Heart right ventricle (tissue), 16 donors: ENCODE measurements around the gene MROH8. TPM values are rescaled to one million over a fixed set of nuclear protein-coding genes. Genes with fewer than 3 reads are reported as not detected.
A peak's percentile ranks its signal among the peaks of the same experiment; 100 is the strongest.
"Not testable (repeated sequence)": the region's sequence is repeated elsewhere in the genome, so short reads cannot be mapped to it uniquely, and the experiment has no call there.

ENCODE experiments used
- ATAC-seq, 8 donors: fragments of 200-7000 bp; cut with Tn5 transposase; one replicate each; pipeline ENCODE4 v1.9.1; 2020; ENCODE audit warnings: mild to moderate bottlenecking in 8 of 8, moderate library complexity in 8 of 8, moderate number of reproducible peaks in 1 of 8
- DNase-seq, 2 donors: peaks; one replicate each; pipeline ENCODE4 v3.0.0-alpha.2; 2020
- H3K27ac ChIP-seq, 10 donors: fragments of 200-600 bp; sonication (generic) in 2 of 10; one replicate each; pipeline versions ENCODE4 v1.5.0 to v1.8.0; 2020 to 2022; ENCODE audit warnings: mild to moderate bottlenecking in 3 of 10
- H3K27me3 ChIP-seq, 7 donors: fragments of 200-600 bp; one replicate each; pipeline ENCODE4 v1.8.0; 2021 to 2022; ENCODE audit warnings: mild to moderate bottlenecking in 2 of 7
- H3K36me3 ChIP-seq, 9 donors: fragments of 200-600 bp; sonication (generic) in 1 of 9; one replicate each; pipeline versions ENCODE4 v1.5.0 to v1.8.0; 2020 to 2022; ENCODE audit warnings: mild to moderate bottlenecking in 2 of 9
- H3K4me1 ChIP-seq, 9 donors: fragments of 200-600 bp; sonication (generic) in 1 of 9; one replicate each; pipeline versions ENCODE4 v1.5.0 to v1.8.0; 2020 to 2022; ENCODE audit warnings: mild to moderate bottlenecking in 4 of 9
- H3K4me3 ChIP-seq, 10 donors: fragments of 200-600 bp; sonication (generic) in 2 of 10; one replicate each; pipeline versions ENCODE4 v1.5.0 to v1.8.0; 2020 to 2022; ENCODE audit warnings: mild to moderate bottlenecking in 7 of 10, moderate library complexity in 2 of 10
- H3K9me3 ChIP-seq, 11 donors: fragments of 200-600 bp in 10 of 11; sonication (generic) in 2 of 11; one replicate each; pipeline versions ENCODE4 v1.5.0 to v1.8.0; 2013 to 2022; ENCODE audit warnings: mild to moderate bottlenecking in 2 of 11, control low read depth in 1 of 11, moderate library complexity in 1 of 11
- CTCF ChIP-seq, 9 donors: fragments of 200-600 bp; sonication (generic) in 2 of 9; IDR thresholded peaks; one replicate each; pipeline versions ENCODE4 v1.5.0 to v1.8.0; 2021 to 2022; ENCODE audit warnings: antibody characterized with exemption in 9 of 9, mild to moderate bottlenecking in 5 of 9, moderate library complexity in 1 of 9
- WGBS, 2 donors: extraction: QIAGEN DNeasy Blood & Tissue Kit; methylation state at CpG; one replicate each; pipeline ENCODE4 v1.1.7; 2013; ENCODE audit warnings: inconsistent platforms in 1 of 2; 5-methylcytosine and 5-hydroxymethylcytosine counted together
- intact Hi-C, 10 donors: fragments of 100-400 bp; cut with DNase I; formaldehyde crosslinking; loops; one replicate each; pipeline versions ENCODE4 v1.11.1 to v1.14.2; 2022
- polyA plus RNA-seq, 2 donors: library from polyadenylated mRNA; stranded (reverse); fragments of 200-250 nt; gene quantifications; one replicate each; pipeline ENCODE4 v1.2.3, GENCODE V29; 2013
- total RNA-seq, 10 donors: library from RNA; stranded (reverse); fragmentation: NEBNext Ultra II Directional in 3 of 10; extraction: Animal tissue kit (Norgen Biotek cat#: 25700) in 3 of 10; gene quantifications; one replicate each; pipeline versions ENCODE4 v1.2.1 to v1.2.4, GENCODE V29; 2021 to 2023
- donor health status: Arrhythmogenic right ventricular cardiomyopathy.
- donor health status: ischemic (EF 13 %, LVEDD 7.1; RV severe dilation, severe dysfunction).
- donor health status: healthy with polysubstance abuse.
- donor health status: DM: no; HTN: yes; CAD: no.
- donor health status: DM: no; HTN: no; CAD: no.
- donor health status: ischemic (EF 25% LVEDD 6.9; RV normal size, moderate dysfunction).
- donor health status: ischemic (EF 25% LVEDD 5.7; RV mildly dilated, moderate dysfunction).
- donor health status: healthy.
- donor health status: DM: yes; HTN: yes; CAD: no.
- donor health status: Ischemic cardiomyopathy.
- donor health status: ischemic (EF 35%, LVEDD 5.7; RV mildly dilated, moderate dysfunction).
- donor health status: nonischemic (EF 11% LVEDD 7.7; RV severe dilation, severe dysfunction).
- donor health status: DM: yes; HTN: yes; CAD: no.
- donor health status: PGD.
- donor health status: ischemic (EF 29% LVEDD 5.4; RV normal size, mild dysfunction).
- donor health status: nonischemic (EF 23%, LVEDD 6.1; RV moderate dilation, normal function).

MROH8 gene
- total and polyA plus RNA-seq, 12 donors, result 1.8 to 10.0 (median 6.1) TPM

- no peak overlapping the region for H3K4me3 ChIP-seq
- DNase-seq (no peak), ATAC-seq (no peak)
- TF ChIP-seq CTCF (IDR thresholded peaks at IDR 0.05), result no peak
- peaks cover 0 to 3% (median 0%) of the 10 kb centered on the region in 7 donors for H3K27me3 ChIP-seq
- WGBS, 2 donors, result 73 to 75% methylated on average over 3 of the region's 3 CpGs
- intact Hi-C loops, result no loop called here
- no peak overlapping the region for H3K27ac ChIP-seq
- no peaks in the 10 kb centered on the region for H3K9me3 ChIP-seq
- peaks cover 0 to 18% (median 0%) of the 10 kb centered on the region in 9 donors for H3K4me1 ChIP-seq
- H3K36me3 ChIP-seq, result no peaks in the 10 kb centered on the region
These were observed 47.9 kb downstream of the MROH8 start for GRCh38 chr20:37131486-37131885.

- DNase-seq (no peak), ATAC-seq (no peak)
- Histone ChIP-seq H3K9me3 (no peaks in the 10 kb centered on the region), H3K27ac (no peak overlapping the region), H3K4me1 (peaks cover 0 to 7% (median 0%) of the 10 kb centered on the region in 9 donors), H3K27me3 (peaks cover 0 to 3% (median 0%) of the 10 kb centered on the region in 7 donors), H3K4me3 (no peak overlapping the region), H3K36me3 (no peaks in the 10 kb centered on the region)
- 82 to 88% methylated on average over 3 of the region's 3 CpGs for WGBS, 2 donors
- no peak for TF ChIP-seq CTCF (IDR thresholded peaks at IDR 0.05)
- intact Hi-C loops, result no loop called here
These were observed 50.5 kb downstream of the MROH8 start for GRCh38 chr20:37128803-37129202.

- H3K36me3 ChIP-seq, H3K27ac ChIP-seq, intact Hi-C loops, ATAC-seq, H3K9me3 ChIP-seq, H3K4me3 ChIP-seq, H3K4me1 ChIP-seq, H3K27me3 ChIP-seq, DNase-seq: not testable (repeated sequence)
- WGBS, 2 donors, result 98 to 100% methylated on average over 7 to 26 of the region's 30 CpGs
These were observed 53.1 kb downstream of the MROH8 start for GRCh38 chr20:37126290-37126689.

- DNase-seq (no peak), ATAC-seq (peak in 1 of 8 donors; percentile 58)
- H3K9me3 ChIP-seq, result no peaks in the 10 kb centered on the region
- H3K27me3 ChIP-seq, result no peaks in the 10 kb centered on the region
- H3K36me3 ChIP-seq, result no peaks in the 10 kb centered on the region
- TF ChIP-seq CTCF (IDR thresholded peaks at IDR 0.05), result no peak
- 71 to 75% methylated on average over 6 of the region's 6 CpGs for WGBS, 2 donors
- intact Hi-C loops, result no loop called here
- no peak overlapping the region for H3K27ac ChIP-seq
- peaks cover 0 to 8% (median 0%) of the 10 kb centered on the region in 9 donors for H3K4me1 ChIP-seq
- H3K4me3 ChIP-seq, result no peak overlapping the region
These were observed 55.9 kb downstream of the MROH8 start for GRCh38 chr20:37123441-37123840.

- WGBS, 2 donors, result 75 to 83% methylated on average over 4 of the region's 4 CpGs
- Histone ChIP-seq H3K9me3 (no peaks in the 10 kb centered on the region), H3K4me3 (no peak overlapping the region), H3K27me3 (no peaks in the 10 kb centered on the region), H3K36me3 (no peaks in the 10 kb centered on the region), H3K4me1 (peaks cover 0 to 8% (median 0%) of the 10 kb centered on the region in 9 donors), H3K27ac (no peak overlapping the region)
- no peak for ATAC-seq
- no peak for TF ChIP-seq CTCF (IDR thresholded peaks at IDR 0.05)
- DNase-seq, result no peak
- intact Hi-C loops, result no loop called here
These were observed 58.9 kb downstream of the MROH8 start for GRCh38 chr20:37120497-37120896.
